Endothelial cell of umbilical vein (primary cell): ENCODE data around the gene ALX3.

Experiments used
- EZH2 ChIP-seq: IDR thresholded peaks from 2 replicates; pipeline ENCODE4 v1.6.1; 2012; ENCODE audit warnings: borderline replicate concordance, low read depth, mild to moderate bottlenecking, moderate library complexity, low read length, inconsistent platforms; ENCODE audit not compliant: severe bottlenecking
- GATA2 ChIP-seq: IDR thresholded peaks from 2 replicates; pipeline ENCODE4 v1.7.0; 2011; ENCODE audit warnings: low read depth, mild to moderate bottlenecking, moderate library complexity, mixed read lengths, low read length; ENCODE audit not compliant: insufficient read length, insufficient read depth
- POLR2A ChIP-seq: IDR thresholded peaks from 2 replicates; pipeline ENCODE4 v1.6.1; 2012; ENCODE audit warnings: low read depth, mild to moderate bottlenecking, control low read depth, low read length
- POLR2AphosphoS5 ChIP-seq: IDR thresholded peaks from 2 replicates; pipeline ENCODE4 v1.6.1; 2012; ENCODE audit warnings: low read depth, mild to moderate bottlenecking, control low read depth, low read length, moderate library complexity; ENCODE audit not compliant: insufficient read depth
- TF ChIP-seq, protein P1 (sequence below), 2 donors: IDR thresholded peaks; 1 replicate in 1 of 2; 2 replicates in 1 of 2; pipeline ENCODE4 v1.5.1; 2011; ENCODE audit warnings: low read length in 2 of 2, mild to moderate bottlenecking in 2 of 2, moderate library complexity in 2 of 2, control low read depth in 1 of 2, inconsistent platforms in 1 of 2, low read depth in 1 of 2; ENCODE audit not compliant: insufficient read depth in 1 of 2; ENCODE audit errors: extremely low read depth in 1 of 2

DNA sequence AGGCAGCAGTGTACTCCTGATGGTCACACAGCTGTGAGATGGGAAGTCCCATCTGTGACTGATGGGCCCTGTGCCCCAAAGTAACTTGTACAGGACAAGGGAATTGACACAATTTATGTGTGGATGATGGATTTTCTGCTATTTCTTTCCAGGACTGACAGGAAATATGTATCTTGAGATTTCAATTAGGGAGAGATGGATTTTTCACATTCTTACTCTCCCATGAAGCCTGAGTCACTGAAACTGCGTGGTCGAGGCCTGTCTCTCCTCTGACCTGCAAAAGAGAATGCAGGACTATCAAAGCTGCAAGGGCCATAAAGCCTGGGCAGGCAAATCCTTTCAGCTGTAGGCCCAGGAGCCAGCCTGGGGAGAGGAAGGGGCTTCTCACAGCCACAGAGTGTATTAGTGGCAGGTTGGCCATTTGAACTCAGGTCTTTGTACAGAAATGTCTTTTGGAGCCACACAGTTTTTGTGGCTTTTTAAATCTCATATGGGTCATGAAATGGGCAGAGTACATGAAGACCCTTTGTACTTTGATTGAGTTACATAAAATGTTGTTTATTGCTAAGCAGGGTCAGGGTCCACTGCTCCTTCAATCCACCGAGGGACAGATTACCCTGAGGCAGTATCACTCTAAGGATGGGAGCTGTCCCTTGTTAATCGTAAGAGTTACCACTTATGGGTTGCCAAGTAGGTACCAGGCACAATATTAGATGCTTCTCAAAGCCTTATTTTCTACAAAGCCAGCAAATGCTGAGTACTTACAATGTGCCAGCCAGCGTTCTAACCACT, 14.8 kb downstream of the ALX3 start:
- TF ChIP-seq, protein P1, sequence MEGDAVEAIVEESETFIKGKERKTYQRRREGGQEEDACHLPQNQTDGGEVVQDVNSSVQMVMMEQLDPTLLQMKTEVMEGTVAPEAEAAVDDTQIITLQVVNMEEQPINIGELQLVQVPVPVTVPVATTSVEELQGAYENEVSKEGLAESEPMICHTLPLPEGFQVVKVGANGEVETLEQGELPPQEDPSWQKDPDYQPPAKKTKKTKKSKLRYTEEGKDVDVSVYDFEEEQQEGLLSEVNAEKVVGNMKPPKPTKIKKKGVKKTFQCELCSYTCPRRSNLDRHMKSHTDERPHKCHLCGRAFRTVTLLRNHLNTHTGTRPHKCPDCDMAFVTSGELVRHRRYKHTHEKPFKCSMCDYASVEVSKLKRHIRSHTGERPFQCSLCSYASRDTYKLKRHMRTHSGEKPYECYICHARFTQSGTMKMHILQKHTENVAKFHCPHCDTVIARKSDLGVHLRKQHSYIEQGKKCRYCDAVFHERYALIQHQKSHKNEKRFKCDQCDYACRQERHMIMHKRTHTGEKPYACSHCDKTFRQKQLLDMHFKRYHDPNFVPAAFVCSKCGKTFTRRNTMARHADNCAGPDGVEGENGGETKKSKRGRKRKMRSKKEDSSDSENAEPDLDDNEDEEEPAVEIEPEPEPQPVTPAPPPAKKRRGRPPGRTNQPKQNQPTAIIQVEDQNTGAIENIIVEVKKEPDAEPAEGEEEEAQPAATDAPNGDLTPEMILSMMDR (IDR thresholded peaks at IDR 0.05; ENCODE audit: extremely low read depth in 1 of 2, insufficient read depth in 1 of 2, low read depth in 1 of 2, low read length in 2 of 2), result no peak
- no peak for TF ChIP-seq EZH2
- no peak for TF ChIP-seq POLR2AphosphoS5
- TF ChIP-seq POLR2A, result no peak
- no peak for TF ChIP-seq GATA2
